GM18519 (cell line): Measurements from ENCODE around the gene KCNJ1.

Experiments used
- ATAC-seq: cut with Tn5 transposase; IDR thresholded peaks from one replicate; pipeline ENCODE4 v1.9.1; 2021; ENCODE audit warnings: mild to moderate bottlenecking, moderate library complexity; ENCODE audit not compliant: unreplicated experiment, low FRiP score

KCNJ1 gene

DNA sequence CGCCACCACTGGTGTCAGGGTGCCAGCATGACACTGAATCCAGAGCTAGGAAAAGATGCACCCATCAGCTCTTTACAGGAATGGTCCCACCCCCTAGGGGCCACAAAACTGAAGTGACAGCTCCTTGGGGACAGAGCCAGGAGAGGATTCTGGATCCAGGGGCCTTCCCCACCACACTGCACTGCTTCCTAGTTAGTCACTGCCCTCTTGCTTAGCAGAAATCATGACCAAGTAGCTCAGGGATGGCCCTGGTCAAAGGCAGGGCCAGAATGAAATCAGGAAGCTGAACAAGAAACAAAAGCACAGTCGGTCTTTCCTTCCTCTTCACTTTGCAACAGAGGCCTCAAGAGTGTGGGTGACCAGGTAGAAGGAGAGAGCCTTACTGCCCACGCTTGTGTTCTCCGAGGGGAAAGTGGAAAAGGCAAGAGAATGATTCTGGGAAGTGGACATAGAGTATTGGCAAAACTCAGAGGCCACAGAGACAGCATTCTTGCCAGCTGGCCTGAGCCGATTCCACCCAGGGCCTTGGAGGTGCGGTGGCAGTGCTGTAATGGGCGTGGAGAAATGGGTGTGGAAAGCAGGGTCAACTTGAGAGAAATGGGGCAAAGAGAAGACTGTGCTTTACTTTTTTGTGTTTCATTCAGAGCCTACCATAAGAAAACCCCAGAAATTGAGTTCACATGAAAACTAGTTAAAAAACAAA, 39.8 kb downstream of the KCNJ1 start:
- no peak for ATAC-seq

DNA sequence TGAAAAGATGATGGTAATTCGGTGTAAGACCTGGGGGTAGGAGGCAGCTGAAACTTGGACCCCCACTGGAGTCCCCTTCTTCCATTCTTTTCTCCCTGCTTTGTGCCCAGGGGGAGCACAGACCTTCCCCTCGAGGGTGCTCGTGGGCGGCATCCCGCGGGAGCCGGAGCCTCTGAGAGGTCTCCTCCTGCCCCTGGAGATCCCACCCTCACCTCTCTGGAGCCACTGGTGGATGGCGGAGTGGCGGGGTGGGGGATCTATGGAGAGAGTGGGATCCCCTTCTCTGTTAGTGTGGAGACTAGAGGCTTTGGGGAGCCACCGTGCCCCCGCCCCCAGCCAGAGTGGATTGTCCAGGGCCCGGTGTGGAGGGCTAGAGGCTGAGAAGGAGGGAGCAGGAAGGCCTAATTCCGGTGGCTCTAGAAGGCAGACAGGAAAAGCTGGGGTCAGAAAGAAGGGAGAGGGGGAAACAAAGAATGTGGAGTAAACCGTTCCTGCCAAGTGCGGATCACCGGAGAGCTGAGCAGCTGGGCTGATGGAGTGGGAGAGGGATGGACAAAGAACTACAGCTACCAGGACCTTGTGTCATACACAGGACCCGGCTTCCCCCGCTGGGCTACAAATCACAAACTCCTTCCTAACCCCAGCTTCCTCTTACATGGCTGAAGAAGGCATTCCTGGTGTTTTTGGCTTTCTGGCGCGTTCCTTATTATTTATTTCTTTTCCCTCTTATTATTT, 41.9 kb downstream of the KCNJ1 start:
- ATAC-seq = no peak

DNA sequence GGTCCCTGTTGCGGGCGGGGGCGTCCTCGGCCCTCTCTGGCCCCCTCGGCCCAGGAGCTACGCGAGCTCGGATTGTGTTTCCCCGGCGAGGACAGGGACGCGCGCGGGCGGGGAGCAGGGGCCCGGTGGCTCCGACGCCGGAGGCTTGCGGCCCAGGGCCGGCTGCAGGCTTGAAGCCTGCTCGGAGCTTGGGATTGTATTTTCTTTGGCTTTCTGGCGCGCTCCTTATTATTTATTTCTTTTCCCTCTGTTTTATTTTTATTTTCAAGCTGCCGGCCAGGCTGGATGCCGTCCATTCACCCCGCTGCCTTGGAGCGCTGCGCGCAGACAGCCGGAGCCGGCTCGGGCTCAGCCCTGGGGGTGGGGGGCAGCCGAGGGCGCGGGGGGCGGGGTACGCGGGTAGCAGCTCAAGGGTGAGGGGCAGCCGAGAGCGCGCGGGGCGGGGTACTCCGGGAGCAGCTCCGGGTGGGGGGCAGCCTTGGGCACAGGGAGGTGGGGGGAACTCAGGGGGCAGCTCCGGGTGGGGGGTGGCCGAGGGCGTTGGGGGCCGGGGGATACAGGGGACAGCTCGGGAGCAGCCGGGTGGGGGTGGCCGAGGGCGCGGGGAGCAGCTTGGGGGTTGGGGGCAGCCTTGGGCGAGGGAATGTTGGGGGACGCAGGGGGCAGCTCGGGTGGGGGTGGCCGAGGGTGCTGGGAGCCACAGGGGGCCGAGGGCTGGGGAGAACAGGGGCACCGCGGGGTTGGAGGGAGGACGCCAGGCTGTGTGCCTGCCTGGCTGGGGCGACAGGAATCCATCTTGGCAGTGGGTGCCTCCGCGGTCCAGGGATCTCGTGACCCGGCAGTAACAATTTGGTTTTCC, 42.7 kb downstream of the KCNJ1 start:
- ATAC-seq = no peak

DNA sequence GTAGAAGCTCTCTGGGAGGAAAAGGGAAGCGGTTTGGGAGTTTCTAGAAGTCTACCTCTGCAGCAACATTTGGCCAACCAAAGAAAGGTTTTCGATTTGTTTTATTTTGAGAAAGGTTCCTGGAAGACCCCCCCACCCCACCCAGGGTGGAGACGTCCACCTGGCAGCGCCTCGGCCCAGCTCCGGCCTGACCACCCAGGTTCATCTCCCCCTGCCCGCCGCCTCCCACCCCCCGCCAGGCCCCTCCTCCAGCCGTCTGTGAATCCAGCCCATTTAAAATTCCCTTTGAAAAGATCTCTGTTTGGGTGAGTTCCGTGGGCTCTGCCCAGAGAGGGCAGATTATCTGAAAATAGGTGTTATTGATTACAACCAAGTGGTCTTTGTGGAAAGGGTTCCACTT, 43.3 kb downstream of the KCNJ1 start:
- no peak for ATAC-seq

DNA sequence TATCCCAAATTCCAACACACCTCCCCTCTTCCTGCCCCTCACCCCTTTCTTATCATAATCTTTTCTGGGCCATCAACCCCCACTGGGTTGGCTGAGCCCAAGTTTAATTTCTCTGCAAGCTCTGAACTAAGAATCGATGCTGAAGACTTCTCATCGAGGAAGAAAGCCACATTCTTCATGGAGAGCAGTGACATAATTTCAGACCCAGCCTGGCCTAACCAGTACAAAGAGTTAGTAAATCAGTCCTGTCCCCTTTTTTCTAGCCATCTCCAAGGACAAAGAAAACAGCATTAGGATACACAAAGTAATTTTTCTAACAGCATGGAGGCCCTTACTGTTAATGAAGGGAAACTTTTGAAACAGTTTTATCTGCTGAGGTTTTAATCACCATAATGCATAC, 45.0 kb downstream of the KCNJ1 start:
- no peak for ATAC-seq

DNA sequence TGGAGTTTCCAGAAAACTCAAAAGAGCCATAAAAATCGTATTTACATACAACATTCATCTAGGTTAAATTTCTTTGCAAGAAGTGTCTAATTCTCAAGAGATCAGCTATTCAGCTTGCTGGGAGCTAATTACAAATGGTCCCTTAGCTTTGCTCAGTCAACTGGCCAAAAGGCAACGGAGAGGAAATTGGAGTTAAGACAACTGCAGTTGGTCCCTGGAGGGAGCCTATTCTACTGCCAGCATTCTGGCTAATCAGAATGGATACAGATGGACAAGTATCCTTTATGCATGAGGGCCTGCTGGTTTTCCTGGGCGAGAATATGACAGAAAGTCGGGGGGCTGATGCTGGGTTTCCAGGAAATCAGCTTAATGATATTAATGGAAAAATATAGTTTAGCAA, 45.5 kb downstream of the KCNJ1 start:
- no peak for ATAC-seq

DNA sequence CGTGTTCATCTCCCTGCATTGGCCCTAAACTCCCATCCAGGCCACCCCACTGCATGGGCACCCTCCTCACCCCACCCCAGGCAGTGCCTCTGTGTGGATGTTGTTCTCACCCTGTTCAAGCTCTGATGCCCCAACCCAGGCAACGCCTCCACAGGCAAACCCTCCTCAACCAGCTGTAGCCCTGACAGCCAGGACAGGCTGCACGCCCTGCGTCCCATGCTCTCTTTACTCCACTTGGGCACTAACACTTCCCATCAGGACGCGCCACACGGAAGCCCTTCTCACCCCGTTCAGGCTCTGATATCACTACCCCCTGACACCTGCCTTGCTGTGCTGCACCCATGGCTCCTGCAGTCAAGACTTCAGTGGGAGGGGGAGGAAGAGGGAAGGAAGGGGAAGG, 47.9 kb downstream of the KCNJ1 start:
- no peak for ATAC-seq

DNA sequence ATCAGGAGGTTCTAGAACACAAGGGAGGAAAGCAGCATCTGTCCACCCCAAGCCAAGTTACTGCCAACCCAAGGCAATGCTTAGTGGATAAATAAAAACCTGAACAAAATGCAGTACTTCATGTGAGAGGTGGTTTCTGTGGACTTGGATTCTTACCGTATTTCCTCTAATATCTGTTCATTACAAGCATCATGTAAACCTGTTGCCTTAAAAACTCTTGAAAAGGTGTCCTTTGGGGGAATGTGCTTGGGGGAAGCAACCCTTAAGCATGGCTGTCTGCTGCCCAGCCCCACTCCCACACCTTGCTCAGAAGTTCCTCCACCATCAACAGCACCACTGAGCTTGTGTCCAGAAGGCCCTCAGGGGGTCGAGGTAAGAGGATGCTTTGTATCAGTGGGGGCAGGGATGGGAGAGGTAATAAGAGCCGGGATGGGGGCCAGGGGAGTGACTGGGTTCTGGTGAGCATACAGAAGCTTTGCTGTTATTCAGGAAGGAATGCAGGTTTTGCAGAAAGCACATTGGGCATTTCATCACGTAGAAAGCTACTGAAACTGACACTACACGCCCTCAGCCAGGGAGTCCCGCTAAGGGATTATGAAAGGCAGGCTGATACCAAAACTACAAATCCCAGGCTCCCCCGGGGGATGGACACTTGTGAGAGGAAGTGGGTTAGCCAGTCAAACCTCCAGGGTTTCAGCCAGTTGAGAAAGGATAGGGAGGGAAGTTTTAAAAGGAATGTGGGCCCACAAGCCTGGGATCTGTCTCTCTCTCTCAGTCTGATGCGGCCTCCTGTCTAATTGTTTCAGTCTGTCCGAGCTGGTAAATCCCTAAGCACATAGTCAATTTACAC, 52.0 kb downstream of the KCNJ1 start:
- no peak for ATAC-seq

DNA sequence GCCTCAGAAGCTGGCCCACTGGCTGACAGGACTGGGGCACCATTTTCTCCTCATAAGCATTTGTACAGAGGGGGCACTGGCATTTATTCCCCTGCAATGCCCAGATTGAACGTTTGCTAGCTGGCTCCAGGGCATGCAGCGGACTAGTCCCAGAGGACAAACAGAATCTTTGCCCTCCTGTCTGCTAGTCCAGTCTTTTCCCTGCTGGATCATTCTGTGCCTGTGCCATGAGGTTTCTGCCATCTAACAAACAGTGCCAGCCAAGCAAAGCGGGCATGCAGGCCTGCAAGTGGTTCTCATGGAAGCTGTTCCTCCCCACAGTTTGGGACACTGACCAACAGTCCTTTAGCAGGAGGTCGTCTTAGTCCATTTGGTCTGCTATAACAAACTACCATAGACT, 53.4 kb downstream of the KCNJ1 start:
- no peak for ATAC-seq

DNA sequence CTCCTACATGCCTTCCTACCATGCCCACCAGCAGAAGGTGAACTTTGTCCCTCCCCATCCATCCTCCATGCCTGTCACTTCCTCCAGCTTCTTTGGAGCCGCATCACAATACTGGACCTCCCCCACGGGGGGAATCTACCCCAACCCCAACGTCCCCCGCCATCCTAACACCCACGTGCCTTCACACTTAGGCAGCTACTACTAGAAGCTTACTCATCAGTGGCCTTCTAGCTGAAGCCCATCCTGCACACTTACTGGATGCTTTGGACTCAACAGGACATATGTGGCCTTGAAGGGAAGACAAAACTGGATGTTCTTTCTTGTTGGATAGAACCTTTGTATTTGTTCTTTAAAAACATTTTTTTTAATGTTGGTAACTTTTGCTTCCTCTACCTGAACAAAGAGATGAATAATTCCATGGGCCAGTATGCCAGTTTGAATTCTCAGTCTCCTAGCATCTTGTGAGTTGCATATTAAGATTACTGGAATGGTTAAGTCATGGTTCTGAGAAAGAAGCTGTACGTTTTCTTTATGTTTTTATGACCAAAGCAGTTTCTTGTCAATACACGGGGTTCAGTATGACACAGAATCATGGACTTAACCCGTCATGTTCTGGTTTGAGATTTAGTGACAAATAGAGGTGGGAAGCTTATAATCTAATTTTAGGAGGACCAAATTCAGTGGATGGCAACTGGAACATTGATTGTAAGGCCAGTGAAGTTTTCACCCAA, 56.1 kb downstream of the KCNJ1 start:
- no peak for ATAC-seq

DNA sequence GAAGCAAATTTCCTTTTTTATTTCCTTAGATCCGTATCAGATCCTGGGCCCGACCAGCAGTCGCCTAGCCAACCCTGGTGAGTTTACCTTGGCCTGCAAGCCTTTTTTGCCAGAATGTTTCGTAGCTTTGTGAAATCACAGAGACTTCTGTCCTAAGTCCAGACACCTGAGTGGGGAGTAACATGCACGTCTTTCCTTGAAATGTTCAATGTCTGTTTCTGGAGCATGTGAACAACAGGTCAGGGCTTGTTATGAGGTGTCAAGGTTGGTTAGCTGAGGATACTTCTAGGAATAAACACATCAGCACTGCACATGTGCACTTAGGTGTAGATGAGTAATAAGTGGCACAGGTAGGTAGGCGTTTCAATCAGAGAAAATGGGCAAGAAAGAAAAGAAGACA, 58.0 kb downstream of the KCNJ1 start:
- ATAC-seq = no peak

DNA sequence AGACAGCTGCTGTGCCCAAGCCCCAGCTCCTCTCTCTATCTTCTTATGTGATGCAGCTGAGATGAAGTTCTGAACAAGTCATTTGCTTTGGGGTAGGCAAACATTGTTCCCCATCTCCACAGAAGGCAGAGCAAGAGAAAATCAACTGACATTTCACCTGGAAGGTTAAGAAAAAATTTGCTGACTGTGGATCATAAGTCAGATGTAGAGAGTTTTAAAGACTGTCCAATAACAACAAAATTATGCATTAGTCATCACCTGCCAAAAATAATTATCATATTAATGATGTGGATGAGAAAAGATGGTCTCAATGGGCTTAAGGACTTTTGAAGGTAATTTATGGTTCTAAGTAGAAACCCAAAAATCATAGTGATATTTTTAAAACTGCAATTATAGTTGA, 59.2 kb downstream of the KCNJ1 start:
- ATAC-seq = no peak

DNA sequence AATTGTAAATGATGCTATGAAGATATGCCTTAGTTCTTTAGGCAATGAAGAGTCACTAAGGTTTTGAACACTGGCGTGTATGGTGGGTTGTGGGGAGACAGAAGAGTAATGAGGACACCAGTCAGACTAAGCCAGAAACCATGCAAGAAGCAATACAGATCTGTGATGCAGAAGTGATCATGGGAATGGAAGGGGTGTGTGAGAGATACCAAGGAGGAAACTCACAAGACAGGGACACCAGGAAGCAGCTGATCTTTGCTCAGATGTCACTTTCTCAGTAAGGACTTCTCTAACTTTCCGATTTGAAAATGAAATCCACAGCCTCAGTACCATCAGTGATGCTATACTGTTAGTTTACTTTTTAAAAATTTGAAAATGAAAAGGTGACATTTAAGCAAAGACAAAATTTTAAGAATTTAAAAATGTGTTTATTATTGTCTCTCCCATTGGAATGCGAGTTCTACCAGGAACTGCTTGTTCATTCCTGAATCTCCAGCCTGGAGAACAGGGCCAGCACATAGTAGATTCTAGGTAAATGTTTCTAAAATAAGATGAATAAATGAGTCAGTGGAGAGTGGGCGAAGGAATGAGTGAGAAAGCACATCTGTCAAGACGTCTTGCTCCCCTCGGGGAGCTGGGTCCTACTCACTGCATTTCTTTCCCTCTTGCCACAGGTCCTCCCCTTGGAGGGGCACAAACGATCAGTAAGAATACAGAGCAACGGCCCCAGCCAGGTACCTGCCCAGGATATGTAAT, 60.4 kb downstream of the KCNJ1 start:
- ATAC-seq = no peak

DNA sequence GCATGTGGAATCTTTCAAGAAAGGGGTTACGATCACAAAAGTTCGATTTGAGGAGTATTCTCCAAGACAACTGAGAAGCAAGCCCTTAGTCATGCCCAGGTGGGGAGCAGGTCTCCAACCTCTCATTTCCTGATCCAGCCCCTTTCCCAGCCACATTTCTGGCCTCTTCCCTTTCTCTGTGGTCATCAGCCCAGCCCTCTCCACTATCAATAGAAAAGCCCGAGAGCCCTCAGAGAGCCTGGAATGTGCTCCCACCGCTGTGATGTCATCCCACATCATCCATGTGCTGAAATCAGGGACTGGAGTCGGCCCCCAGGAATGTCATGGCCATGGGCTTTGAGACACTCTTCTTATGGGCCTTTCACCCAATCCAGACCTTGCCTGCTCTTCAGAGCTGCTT, 62.6 kb downstream of the KCNJ1 start:
- no peak for ATAC-seq

DNA sequence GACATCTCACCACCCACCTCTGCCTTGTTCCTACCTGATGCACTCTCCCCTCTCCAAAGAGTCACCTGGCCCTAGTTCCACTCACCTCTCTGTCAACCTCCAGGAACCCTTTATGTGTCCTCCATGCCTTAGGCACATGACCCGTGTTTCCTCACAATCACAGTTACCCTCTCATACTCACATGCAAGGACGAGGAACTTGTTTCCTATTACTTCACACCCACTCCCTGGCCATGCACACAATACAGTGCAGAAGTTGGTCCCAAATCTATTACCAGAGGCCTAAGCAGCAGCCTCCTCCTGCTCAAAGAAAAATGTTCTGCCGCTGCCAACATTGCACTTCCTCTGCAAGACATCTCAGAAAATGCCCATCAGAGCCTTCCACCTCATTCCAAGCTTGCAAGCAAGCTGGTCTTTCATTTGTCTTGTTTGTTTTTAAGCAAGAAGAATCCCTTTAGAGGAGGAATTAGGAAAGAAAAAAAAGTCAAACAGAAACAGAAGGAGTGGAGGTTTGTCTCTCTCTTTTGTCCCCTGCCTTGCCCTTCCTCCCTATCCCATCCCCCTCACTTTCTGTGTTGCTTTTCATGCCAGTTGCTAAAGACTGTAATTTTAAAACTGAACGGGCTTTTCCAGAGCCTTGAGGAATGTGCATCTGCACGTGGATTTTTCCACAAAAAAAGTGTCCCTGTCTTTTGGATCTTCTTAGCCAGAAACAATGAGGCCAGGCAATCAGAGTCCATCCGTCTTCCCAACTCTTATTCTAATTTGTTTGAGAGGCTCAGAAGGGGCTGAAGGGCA, 63.4 kb downstream of the KCNJ1 start:
- no peak for ATAC-seq

DNA sequence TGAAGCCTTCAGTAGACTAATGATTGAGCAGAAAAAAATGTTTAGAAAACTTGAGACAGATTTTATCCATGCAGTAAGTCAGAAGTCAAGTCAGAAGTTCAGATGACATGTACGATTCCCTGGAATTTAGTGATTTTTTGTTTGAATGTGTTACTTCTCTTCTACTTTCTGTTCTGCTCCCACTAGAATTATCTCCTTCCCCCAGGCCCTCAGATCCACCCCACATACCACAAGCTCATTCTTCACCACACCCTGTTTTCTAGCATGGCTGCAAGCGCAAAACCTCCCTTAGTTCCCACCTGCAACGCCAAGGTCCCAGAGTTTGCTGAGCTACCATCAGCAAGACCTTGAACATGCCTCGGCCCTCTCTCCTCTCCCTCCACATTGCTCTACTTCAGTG, 64.1 kb downstream of the KCNJ1 start:
- ATAC-seq = no peak

DNA sequence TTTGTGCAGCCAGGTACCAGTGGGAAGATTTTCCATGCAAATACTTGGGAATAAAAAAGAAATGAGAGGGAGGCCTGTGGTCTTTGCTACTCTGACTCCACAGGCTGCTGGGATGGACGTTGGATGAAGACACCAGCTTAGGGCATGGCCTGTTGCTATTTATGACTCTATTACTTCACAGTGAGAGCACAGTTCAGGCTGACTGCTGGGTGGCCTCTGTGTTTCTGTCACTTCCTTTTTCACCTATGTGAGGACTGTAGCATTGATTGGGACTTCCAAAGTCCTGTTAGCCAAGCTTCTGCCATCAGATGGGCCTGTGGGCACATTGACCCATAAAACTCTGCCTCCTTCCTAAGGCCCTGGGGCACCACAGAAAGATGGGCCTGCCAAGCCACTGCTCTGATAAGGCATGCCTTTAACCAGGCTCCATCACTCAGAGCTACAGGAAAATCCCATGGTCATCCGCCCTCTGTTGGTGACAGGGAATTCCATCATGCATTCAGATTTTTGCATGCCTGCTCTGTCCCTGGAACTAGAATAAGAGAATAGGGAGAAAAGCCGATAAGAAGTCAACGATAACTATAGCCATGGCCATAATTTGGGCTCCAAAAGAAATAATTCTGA, 64.6 kb downstream of the KCNJ1 start:
- ATAC-seq = no peak

DNA sequence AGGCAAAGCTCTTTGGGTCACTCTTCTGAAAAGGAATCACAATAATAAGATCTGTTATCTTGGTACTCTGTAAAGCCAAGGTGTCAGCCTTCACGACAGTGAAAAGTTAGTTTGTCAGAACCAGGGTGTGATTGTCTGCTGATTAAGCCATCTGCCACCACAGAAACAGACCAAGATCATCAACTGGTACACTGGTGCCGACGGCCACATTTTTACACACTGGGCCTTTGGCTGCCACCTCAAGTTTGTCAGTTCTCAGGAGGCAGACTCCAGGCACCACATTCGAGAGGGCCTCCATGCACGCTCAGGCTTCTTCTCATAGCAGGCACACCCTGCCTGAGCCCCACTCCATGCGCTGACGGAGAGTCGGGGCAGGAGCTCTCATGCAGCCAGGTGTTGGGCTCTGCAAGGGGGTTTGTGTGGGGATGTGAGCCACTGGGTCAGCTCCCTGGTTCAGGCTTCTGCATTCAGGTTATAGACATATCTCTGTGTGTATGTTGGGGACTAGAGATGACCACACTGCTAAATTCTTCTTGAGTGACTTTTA, 66.2 kb downstream of the KCNJ1 start:
- ATAC-seq = no peak
